ENCODE measurements around the gene GJA5. TPM values are rescaled to one million over a fixed set of nuclear protein-coding genes. Genes with fewer than 3 reads are reported as not detected.

GJA5 gene
- total RNA-seq, 1 donor from 2014 or later: 0.29 TPM

DNA sequence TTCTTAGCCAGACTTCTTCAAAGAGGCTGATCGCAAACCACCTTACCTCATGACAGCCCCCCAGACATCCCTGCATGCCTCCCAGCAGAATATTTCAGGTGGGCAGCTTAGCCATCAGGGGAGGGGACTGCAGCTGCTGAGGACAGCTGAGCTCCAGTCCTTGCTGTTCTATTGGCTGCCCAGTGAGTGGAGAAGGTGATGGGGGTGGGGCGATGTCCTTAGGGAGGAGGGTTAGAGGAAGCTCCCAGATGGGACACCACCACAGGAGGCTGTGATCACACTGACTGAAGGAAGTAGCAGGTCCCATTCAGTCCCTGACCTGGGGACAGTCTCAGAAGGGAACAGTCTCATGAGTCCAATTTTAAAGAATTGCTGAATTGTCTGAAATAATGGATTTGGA is 38.3 kb downstream of the GJA5 start:
- TF ChIP-seq, protein P1, sequence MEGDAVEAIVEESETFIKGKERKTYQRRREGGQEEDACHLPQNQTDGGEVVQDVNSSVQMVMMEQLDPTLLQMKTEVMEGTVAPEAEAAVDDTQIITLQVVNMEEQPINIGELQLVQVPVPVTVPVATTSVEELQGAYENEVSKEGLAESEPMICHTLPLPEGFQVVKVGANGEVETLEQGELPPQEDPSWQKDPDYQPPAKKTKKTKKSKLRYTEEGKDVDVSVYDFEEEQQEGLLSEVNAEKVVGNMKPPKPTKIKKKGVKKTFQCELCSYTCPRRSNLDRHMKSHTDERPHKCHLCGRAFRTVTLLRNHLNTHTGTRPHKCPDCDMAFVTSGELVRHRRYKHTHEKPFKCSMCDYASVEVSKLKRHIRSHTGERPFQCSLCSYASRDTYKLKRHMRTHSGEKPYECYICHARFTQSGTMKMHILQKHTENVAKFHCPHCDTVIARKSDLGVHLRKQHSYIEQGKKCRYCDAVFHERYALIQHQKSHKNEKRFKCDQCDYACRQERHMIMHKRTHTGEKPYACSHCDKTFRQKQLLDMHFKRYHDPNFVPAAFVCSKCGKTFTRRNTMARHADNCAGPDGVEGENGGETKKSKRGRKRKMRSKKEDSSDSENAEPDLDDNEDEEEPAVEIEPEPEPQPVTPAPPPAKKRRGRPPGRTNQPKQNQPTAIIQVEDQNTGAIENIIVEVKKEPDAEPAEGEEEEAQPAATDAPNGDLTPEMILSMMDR (IDR thresholded peaks at IDR 0.05; ENCODE audit: insufficient read depth, low read length, poor library complexity, severe bottlenecking): no peak
- DNase-seq (ENCODE audit: low read depth): no peak
- Histone ChIP-seq H3K4me3 (ENCODE audit: low read depth, low read length) (no peak overlapping the region), H3K36me3 (ENCODE audit: control insufficient read depth, insufficient read depth, low read length) (no peaks in the 10 kb centered on the region), H3K27me3 (ENCODE audit: control insufficient read depth, insufficient read depth, low read length) (no peaks in the 10 kb centered on the region)

DNA sequence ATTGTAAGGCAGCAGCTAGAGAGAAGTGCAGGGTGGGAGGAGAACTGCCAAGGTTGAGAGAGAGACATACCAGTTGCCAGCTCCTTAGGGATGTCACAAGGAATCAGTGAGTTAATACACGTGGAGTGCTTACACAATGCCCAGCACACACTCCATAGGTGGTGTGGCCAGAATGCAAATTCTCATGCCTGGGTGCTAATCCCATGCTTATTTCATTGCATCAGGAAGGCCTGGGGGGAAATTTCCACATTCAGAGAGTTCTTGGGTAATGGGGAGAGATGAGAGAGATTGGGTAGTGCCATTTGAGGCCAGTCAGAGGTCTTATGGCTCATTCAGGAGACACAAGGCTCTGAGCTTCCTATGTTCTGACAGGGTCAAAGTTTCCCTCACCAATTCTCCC is 38.7 kb downstream of the GJA5 start:
- H3K4me3 ChIP-seq (ENCODE audit: low read depth, low read length): no peak overlapping the region
- H3K27me3 ChIP-seq (ENCODE audit: control insufficient read depth, insufficient read depth, low read length): no peaks in the 10 kb centered on the region
- TF ChIP-seq, protein P1 (IDR thresholded peaks at IDR 0.05; ENCODE audit: insufficient read depth, low read length, poor library complexity, severe bottlenecking): no peak
- no peaks in the 10 kb centered on the region for H3K36me3 ChIP-seq (ENCODE audit: control insufficient read depth, insufficient read depth, low read length)
- DNase-seq (ENCODE audit: low read depth): no peak

DNA sequence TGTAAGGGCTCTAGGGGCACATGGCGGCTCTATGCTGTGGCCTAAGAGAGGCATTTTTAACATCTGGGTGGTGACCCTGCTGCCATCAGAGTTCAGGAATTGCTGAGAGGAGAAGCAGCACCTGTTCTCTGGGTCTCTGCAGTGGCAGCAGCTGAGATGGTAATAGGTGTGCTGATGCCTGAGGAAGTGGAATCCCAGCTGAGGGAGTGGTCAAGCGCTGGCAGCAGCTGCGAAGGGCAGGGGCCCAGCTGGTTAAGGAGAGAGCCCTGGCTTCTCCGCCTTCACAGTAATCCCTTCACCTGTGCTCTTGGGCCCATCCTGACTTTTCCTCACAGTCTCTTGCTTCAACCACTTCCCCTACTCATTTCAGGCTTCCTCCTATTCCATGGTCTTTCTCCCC is 39.8 kb downstream of the GJA5 start:
- Histone ChIP-seq H3K36me3 (ENCODE audit: control insufficient read depth, insufficient read depth, low read length) (no peaks in the 10 kb centered on the region), H3K4me3 (ENCODE audit: low read depth, low read length) (no peak overlapping the region), H3K27me3 (ENCODE audit: control insufficient read depth, insufficient read depth, low read length) (no peaks in the 10 kb centered on the region)
- DNase-seq (ENCODE audit: low read depth): no peak
- TF ChIP-seq, protein P1 (IDR thresholded peaks at IDR 0.05; ENCODE audit: insufficient read depth, low read length, poor library complexity, severe bottlenecking): no peak

DNA sequence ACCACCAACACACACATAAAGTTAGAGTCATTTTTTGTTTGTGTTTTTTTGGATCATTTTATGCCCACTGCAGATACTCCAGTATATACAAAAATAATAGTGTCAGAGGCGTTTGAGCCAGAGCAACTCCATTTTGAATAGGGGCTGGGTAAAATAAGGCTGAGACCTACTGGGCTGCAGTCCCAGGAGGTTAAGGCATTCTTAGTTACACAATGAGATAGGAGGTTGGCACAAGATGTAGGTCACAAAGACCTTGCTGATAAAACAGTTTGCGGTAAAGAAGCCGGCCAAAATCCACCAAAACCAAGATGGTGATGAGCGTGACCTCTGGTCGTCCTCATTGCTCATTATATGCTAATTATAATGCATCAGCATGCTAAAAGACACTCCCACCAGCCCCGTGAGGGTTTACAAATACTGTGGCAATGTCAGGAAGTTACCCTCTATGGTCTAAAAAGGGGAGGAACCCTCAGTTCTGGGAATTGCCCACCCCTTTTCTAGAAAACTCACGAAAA is 40.6 kb downstream of the GJA5 start:
- Histone ChIP-seq H3K36me3 (ENCODE audit: control insufficient read depth, insufficient read depth, low read length) (no peaks in the 10 kb centered on the region), H3K4me3 (ENCODE audit: low read depth, low read length) (no peak overlapping the region), H3K27me3 (ENCODE audit: control insufficient read depth, insufficient read depth, low read length) (no peaks in the 10 kb centered on the region)
- TF ChIP-seq, protein P1 (IDR thresholded peaks at IDR 0.05; ENCODE audit: insufficient read depth, low read length, poor library complexity, severe bottlenecking): no peak
- no peak for DNase-seq (ENCODE audit: low read depth)

DNA sequence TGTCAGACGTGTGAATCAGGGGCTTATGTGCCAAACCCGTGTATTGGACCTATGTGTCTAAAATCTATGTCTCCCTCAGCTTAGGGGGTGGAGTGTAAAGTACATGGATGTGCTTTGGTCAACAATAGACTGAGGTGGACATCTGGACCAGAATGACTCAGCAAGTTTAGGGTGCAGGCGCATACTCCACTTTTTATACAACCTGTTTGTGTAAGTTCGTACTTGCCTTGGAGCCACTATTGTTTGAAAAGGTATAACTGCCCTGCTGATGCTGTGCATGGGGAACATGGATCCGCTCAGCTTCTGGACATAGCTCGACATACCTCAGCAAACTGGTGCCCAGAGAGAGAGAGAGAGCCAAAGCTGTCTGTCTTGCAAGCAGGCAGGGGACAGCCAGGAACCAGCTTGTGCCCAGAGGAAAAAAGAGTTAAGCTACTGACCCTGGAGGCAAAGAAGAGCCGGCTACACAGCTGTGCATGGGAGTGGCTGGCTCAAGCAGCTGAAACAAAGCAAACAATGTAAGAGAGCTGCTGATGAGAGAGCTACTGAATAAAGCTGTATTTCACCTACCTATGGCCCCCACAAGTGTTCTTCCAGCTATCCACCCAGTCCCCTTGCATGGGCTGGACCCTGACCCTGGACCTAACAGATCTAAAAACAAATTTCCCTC is 41.2 kb downstream of the GJA5 start:
- Histone ChIP-seq H3K4me3 (ENCODE audit: low read depth, low read length) (no peak overlapping the region), H3K36me3 (ENCODE audit: control insufficient read depth, insufficient read depth, low read length) (no peaks in the 10 kb centered on the region), H3K27me3 (ENCODE audit: control insufficient read depth, insufficient read depth, low read length) (no peaks in the 10 kb centered on the region)
- no peak for DNase-seq (ENCODE audit: low read depth)
- TF ChIP-seq, protein P1 (IDR thresholded peaks at IDR 0.05; ENCODE audit: insufficient read depth, low read length, poor library complexity, severe bottlenecking): no peak

DNA sequence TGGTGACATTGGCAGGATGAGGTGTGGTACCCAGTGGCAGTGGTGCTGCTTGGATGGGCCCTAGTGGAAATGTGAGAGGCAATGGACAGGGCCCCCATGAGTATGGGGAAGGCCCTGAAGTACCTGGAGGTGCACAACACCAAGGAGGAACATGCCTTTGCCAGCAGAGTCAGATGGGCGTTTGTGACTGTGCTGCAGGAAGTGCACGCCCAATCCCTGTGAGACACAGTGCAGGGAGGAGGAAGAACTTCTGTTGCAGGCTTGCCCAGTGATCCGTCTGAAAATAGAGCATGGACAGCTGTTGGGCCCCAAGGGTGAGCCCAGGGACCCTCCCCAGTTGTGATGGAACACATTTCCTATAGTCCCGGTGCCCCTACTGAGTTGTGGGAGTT is 42.7 kb downstream of the GJA5 start:
- DNase-seq (ENCODE audit: low read depth): no peak
- Histone ChIP-seq H3K27me3 (ENCODE audit: control insufficient read depth, insufficient read depth, low read length) (no peaks in the 10 kb centered on the region), H3K4me3 (ENCODE audit: low read depth, low read length) (no peak overlapping the region), H3K36me3 (ENCODE audit: control insufficient read depth, insufficient read depth, low read length) (no peaks in the 10 kb centered on the region)
- TF ChIP-seq, protein P1 (IDR thresholded peaks at IDR 0.05; ENCODE audit: insufficient read depth, low read length, poor library complexity, severe bottlenecking): no peak
